Body of pancreas (tissue), 4 donors: ENCODE results near the gene ALDH1A2. TPM values are rescaled to one million over a fixed set of nuclear protein-coding genes. Genes with fewer than 3 reads are reported as not detected.
"Not testable (repeated sequence)": the region's sequence is repeated elsewhere in the genome, so short reads cannot be mapped to it uniquely, and the experiment has no call there.

Experiments used
- ATAC-seq: fragments of 150-250 bp; one replicate; pipeline ENCODE4 v1.9.1; 2016
- DNase-seq, 4 donors: peaks; one replicate each; pipeline ENCODE4 v3.0.0-alpha.2; 2019
- H3K27ac ChIP-seq, 4 donors: fragments of 200-600 bp; sonication (generic); 1 replicate in 3 of 4; 2 replicates in 1 of 4; pipeline versions ENCODE4 v1.5.1 to v1.6.1; 2016 to 2019; ENCODE audit warnings: mild to moderate bottlenecking in 1 of 4, mixed read lengths in 1 of 4, moderate library complexity in 1 of 4
- H3K27me3 ChIP-seq, 2 donors: fragments of 200-600 bp; sonication (generic); one replicate each; pipeline ENCODE4 v1.6.0; 2016; ENCODE audit warnings: mild to moderate bottlenecking in 1 of 2
- H3K36me3 ChIP-seq, 2 donors: fragments of 200-600 bp; sonication (generic); replicated peaks in 1 of 2; 2 replicates each; pipeline ENCODE4 v1.5.1; 2016; ENCODE audit warnings: low read depth in 2 of 2; ENCODE audit not compliant: insufficient read depth in 1 of 2
- H3K4me1 ChIP-seq: fragments of 200-600 bp; sonication (generic); one replicate; pipeline ENCODE4 v1.6.0; 2016
- H3K4me3 ChIP-seq, 2 donors: fragments of 200-600 bp; sonication (generic); 1 replicate in 1 of 2; 2 replicates in 1 of 2; pipeline ENCODE4 v1.5.1; 2016 to 2019
- H3K9me3 ChIP-seq, 3 donors: fragments of 200-600 bp; sonication (generic); 1 replicate in 2 of 3; 2 replicates in 1 of 3; pipeline ENCODE4 v1.5.1; 2016
- CTCF ChIP-seq, 7 experiments: fragments of 450-650 bp in 4 of 7; fragments of 200-600 bp in 3 of 7; sonication (generic) in 3 of 7; IDR thresholded peaks; one replicate each; pipeline ENCODE4 v1.5.1; 2016 to 2019; ENCODE audit warnings: antibody characterized with exemption in 7 of 7
- POLR2A ChIP-seq, 3 donors: fragments of 450-650 bp; IDR thresholded peaks; one replicate each; pipeline ENCODE4 v1.6.1; 2016; ENCODE audit warnings: antibody characterized with exemption in 3 of 3, mild to moderate bottlenecking in 2 of 3
- WGBS, 2 donors: methylation state at CpG; one replicate each; pipeline ENCODE4 v1.1.5; 2017; 5-methylcytosine and 5-hydroxymethylcytosine counted together
- intact Hi-C: fragments of 100-400 bp; cut with DNase I; formaldehyde crosslinking; loops from one replicate; pipeline ENCODE4 v1.15.1; 2023
- total RNA-seq, 2 donors: library from RNA; depleted of rRNA; stranded (reverse); fragments of >200 nt; gene quantifications; one replicate each; pipeline ENCODE4 v1.1.0, GENCODE V29; 2016

The ALDH1A2 gene
- total RNA-seq, 2 donors from 2014 or later = 1.6 to 2.1 TPM

- H3K4me1 ChIP-seq = peaks cover 5% of the 10 kb centered on the region
- no peaks in the 10 kb centered on the region for H3K36me3 ChIP-seq
- no peak for TF ChIP-seq CTCF (IDR thresholded peaks at IDR 0.05)
- TF ChIP-seq POLR2A (IDR thresholded peaks at IDR 0.05) = no peak
- no peak overlapping the region for H3K27ac ChIP-seq
- intact Hi-C loops = no loop called here
- ATAC-seq (no peak), DNase-seq (no peak)
- 28% methylated on average over 2 of the region's 2 CpGs for WGBS, 2 donors
- H3K4me3 ChIP-seq = no peak overlapping the region
- H3K27me3 ChIP-seq = no peaks in the 10 kb centered on the region
- no peaks in the 10 kb centered on the region for H3K9me3 ChIP-seq
These were observed 27.7 kb downstream of the ALDH1A2 start for GRCh38 chr15:58037723-58038301.

GRCh38 chr15:58036579-58036978, 28.9 kb downstream of the ALDH1A2 start:
- H3K4me3 ChIP-seq = no peak overlapping the region
- no peaks in the 10 kb centered on the region for H3K36me3 ChIP-seq
- no peaks in the 10 kb centered on the region for H3K27me3 ChIP-seq
- ATAC-seq = no peak
- peaks cover 5% of the 10 kb centered on the region for H3K4me1 ChIP-seq
- H3K27ac ChIP-seq = no peak overlapping the region
- intact Hi-C loops = no loop called here
- no peaks in the 10 kb centered on the region for H3K9me3 ChIP-seq
- no peak for DNase-seq
- TF ChIP-seq POLR2A (IDR thresholded peaks at IDR 0.05) = no peak
- TF ChIP-seq CTCF (IDR thresholded peaks at IDR 0.05) = no peak
- WGBS, 2 donors = 68 to 75% methylated on average over 4 of the region's 4 CpGs

GRCh38 chr15:58028392-58028791, 37.1 kb downstream of the ALDH1A2 start:
- H3K27ac ChIP-seq, H3K4me3 ChIP-seq, ATAC-seq, H3K36me3 ChIP-seq, H3K4me1 ChIP-seq, DNase-seq, H3K27me3 ChIP-seq, intact Hi-C loops: not testable (repeated sequence)
- H3K9me3 ChIP-seq = peaks cover 0 to 31% (median 0%) of the 10 kb centered on the region in 3 donors
- WGBS, 2 donors = 64 to 86% methylated on average over 1 of the region's 1 CpG

GRCh38 chr15:58026552-58026951, 39.0 kb downstream of the ALDH1A2 start:
- H3K9me3 ChIP-seq = peaks cover 0 to 31% (median 0%) of the 10 kb centered on the region in 3 donors
- H3K27ac ChIP-seq = no peak overlapping the region
- no peaks in the 10 kb centered on the region for H3K4me1 ChIP-seq
- H3K36me3 ChIP-seq = no peaks in the 10 kb centered on the region
- no peak overlapping the region for H3K4me3 ChIP-seq
- ATAC-seq = no peak
- 75 to 77% methylated on average over 5 to 7 of the region's 7 CpGs for WGBS, 2 donors
- TF ChIP-seq CTCF (IDR thresholded peaks at IDR 0.05) (no peak), POLR2A (IDR thresholded peaks at IDR 0.05) (no peak)
- DNase-seq = no peak
- H3K27me3 ChIP-seq = no peaks in the 10 kb centered on the region
- intact Hi-C loops = no loop called here

- 88 to 93% methylated on average over 1 of the region's 1 CpG for WGBS, 2 donors
- H3K27ac ChIP-seq = no peak overlapping the region
- no peaks in the 10 kb centered on the region for H3K4me1 ChIP-seq
- no peak for TF ChIP-seq CTCF (IDR thresholded peaks at IDR 0.05)
- TF ChIP-seq POLR2A (IDR thresholded peaks at IDR 0.05) = no peak
- intact Hi-C loops = no loop called here
- no peaks in the 10 kb centered on the region for H3K27me3 ChIP-seq
- H3K4me3 ChIP-seq = no peak overlapping the region
- ATAC-seq (no peak), DNase-seq (no peak)
- H3K36me3 ChIP-seq = no peaks in the 10 kb centered on the region
- H3K9me3 ChIP-seq = peaks cover 0 to 31% (median 0%) of the 10 kb centered on the region in 3 donors
These were observed 39.5 kb downstream of the ALDH1A2 start for GRCh38 chr15:58026051-58026450.
